Stimulated activated CD4-positive, alpha-beta T cell treated with anti-CD3 and anti-CD28 coated beads, Interleukin-12 subunit alpha, Interleukin-12 subunit beta, amount 100 ng/mL, for 48 hours (primary cell): ENCODE measurements around the gene LANCL2.
A peak's percentile ranks its signal among the peaks of the same experiment; 100 is the strongest.
"Not testable (repeated sequence)": the region's sequence is repeated elsewhere in the genome, so short reads cannot be mapped to it uniquely, and the experiment has no call there.

Experiments used
- DNase-seq, 3 donors: peaks; one replicate each; pipeline ENCODE4 v3.0.0-alpha.2; 2020; ENCODE audit warnings: low read depth in 2 of 3, low spot score in 1 of 3

The LANCL2 gene, protein sequence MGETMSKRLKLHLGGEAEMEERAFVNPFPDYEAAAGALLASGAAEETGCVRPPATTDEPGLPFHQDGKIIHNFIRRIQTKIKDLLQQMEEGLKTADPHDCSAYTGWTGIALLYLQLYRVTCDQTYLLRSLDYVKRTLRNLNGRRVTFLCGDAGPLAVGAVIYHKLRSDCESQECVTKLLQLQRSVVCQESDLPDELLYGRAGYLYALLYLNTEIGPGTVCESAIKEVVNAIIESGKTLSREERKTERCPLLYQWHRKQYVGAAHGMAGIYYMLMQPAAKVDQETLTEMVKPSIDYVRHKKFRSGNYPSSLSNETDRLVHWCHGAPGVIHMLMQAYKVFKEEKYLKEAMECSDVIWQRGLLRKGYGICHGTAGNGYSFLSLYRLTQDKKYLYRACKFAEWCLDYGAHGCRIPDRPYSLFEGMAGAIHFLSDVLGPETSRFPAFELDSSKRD

DNA sequence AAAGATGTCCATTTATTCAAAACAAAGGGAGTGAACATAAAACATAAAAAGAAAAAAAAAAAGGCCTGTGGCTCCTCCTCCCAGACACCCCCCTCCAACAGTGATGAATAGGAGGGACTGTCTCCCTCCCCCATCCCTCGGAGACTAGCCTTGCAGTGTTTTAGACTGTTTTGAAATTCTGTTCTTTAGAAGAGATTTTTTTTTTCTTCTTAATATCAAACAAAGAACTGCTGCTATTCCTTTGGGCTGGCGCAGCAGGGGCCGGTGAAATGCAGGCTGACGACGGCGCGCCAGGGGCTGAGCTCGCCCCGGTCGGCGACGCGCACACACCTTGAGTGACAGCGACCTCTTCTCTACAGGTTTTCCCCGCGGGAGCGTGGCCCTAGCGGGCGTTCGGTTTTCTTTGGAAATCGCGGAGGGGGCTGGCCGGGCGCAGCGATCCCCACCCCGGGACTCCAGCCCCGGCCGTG, at the start of gene LANCL2:
Gene LANCL2, plus strand, starts transcription at position 133 of the 470 bp plus-strand sequence. CDS start 689 bp downstream, outside the sequence.
- peak in 2 of 3 donors; percentile 42 to 44 for DNase-seq

DNA sequence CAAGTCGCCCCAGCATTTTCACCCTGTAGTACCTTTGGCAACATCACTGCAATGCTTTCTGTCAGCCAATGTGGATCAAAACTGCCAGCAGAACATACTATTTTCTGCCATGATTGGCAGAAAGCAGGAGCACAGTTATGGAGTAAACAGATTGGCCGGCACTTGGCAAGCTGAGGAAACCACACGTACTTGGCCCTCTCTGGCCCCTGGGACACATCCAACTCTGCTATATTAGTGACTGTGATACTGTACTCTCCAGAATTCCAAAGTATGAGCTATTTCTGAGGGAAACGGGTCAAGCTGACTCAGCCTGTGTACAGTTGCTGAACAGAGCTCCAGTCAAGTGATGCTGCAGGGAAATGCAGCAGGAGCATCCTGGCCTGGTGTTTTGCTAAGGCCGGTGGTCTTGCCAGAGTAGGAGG, 39.8 kb upstream of the LANCL2 start:
- no peak for DNase-seq

DNA sequence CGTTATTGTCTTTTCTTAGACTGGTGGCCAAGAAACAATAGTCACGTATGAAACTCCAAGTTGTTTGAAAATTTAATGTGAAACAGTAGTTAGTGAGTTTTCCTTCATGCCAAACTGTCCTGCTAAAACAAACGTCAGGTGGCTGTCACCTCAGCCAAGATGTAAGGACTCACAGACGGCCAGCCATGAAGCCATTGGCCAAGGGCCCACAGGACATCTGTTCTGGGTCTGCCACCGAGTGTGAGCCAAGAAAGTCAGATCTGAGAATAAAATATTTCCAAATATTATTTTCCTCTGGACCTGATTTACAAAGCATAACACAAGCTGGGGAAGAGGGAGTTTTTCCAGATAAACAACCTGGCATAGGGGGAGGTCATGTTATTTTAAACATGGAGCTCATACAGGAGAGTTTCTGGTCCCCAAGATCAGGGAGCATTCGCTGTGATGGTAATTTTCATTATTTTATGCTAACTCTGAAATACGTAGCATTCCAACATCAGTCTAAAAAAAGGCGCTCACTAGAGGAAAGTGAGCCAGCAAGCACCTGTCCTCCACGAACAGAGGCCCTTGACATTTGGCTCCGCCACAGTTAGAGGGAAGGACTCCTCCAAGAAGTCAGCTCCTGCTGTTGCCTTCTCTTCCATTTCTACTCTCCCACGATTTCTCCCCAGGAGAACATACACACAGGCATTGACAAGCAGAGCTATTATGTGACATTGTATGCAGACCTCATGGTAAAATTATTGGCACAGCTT, 38.9 kb upstream of the LANCL2 start:
- DNase-seq, result no peak

DNA sequence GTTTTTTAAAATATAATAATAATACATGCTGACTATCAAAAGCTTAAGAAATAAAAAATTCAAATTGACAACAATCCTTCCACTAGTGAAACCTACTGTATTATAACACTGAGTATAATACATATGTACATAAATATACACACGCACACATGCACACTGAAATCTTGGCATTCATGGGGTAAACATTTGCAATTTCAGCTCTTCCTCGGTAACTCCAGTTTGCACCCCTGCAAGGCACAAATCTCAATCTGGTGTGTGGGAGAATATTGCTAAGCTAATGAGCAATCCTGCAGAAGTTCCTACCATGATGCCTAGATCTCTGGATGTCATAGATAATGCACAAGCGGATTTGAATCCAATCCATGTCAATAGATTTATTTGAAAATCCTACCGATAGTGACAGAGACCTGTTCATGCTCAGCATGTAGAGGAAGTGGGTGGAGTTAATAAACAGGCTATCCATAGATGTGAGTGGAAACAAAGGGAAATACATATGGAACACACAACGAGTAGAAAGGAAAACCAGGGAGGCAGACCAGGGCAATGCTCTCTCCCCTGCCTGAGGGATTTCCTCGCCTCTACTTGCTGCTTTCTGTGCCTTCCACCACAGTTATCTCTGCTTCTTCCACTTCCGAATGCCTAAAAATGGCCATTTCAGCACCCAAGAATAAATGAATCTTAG, 38.1 kb upstream of the LANCL2 start:
- DNase-seq, result no peak

DNA sequence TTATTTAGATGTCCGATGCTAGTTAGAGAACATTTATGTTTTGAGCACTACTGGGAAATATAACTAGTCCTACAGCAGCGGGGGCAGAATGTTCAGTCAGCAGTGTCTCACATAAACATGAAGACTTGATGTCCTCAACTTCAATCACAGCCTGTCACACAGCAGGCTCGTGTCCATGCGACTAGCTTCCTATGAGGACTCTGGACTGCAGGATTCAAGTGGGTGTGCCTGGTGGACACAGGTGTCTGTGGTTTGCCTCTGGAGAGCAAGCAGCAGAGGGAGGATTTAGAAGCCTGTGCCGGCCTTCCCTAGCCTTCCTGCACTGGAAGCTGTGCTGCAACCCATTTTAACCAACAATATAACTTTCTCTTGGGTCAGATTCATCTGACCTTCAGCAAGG, 30.0 kb upstream of the LANCL2 start:
- no peak for DNase-seq

DNA sequence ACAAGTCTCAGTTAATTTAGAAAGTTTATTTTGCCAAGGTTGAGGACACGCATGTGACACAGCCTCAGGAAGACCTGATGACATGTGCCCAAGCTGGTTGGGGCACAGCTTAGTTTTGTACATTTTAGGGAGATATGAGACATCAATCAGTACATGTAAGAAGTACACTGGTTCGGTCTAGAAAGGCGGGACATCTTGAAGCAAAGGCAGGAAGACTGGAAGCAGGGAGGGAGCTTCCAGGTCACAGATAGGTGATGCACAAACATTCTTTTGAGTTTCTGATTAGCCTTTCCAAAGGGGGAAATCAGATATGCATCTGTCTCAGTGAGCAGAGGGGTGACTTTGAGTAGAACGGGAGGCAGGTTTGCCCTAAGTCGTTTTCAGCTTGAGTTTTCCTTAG, 29.4 kb upstream of the LANCL2 start:
- DNase-seq, result no peak

DNA sequence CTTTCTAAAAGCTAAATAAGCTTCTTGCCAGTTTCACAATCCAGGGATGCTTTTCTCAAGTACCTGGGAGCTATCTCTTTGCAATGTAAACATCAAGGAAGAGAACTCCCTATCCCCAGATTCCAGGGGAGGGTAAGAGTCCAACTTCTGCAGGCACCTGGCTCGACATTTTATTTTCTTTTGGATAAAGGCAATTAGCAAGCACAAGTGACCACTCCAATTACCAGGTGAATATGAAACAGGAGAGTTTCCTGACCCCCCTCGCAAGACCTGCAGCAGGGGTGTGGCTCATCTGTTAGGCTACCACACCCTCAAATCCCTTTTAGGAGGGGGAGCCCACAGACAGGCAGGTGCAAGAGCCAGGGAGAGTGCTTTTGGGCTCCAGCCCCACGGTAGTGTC, 28.6 kb upstream of the LANCL2 start:
- no peak for DNase-seq

DNA sequence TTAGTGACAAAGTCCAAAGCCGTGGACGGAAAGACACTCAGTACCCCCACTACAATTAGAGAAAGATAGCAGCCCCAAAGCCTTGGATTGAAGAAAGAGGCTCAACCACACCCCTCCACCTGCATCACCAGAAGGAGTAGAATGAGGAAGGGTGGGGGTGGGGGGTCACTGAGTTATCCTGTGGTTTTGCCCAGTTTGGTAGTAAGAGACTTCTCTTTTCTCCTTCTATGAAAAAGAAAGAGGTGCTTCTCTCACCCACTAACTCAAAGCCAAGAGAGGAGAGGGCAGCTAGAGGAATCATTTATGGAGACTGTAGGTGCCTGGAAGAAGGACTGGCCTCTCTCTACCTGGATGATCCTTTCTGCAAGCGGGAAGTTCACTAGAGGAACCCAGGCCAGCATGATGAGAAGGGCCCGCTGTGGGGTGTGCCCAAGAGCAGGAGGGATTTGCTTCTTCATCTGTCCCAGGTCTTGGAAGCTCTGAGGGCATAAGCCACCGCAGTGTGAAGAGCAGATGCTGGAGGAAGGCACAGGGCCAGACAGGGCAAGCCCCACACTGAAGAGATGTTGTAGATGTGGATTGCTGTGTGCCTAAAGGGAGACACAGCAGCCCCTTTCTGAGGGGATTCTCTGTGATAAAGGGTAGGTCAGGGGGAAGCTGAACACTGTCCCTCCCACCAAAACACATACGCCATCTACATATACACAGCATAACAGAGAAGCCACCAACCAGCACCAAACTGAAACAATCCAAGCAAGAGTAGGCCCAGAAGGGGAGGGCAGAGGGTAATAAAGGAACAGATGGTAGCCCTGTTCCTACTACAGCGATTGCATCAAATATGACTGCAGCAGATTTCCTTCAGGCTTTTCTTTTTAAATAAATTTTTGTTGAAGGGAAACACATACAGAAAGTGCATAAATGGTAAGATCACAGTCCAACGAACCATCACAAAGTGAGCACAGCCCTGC, 25.8 kb upstream of the LANCL2 start:
- DNase-seq, result no peak

DNA sequence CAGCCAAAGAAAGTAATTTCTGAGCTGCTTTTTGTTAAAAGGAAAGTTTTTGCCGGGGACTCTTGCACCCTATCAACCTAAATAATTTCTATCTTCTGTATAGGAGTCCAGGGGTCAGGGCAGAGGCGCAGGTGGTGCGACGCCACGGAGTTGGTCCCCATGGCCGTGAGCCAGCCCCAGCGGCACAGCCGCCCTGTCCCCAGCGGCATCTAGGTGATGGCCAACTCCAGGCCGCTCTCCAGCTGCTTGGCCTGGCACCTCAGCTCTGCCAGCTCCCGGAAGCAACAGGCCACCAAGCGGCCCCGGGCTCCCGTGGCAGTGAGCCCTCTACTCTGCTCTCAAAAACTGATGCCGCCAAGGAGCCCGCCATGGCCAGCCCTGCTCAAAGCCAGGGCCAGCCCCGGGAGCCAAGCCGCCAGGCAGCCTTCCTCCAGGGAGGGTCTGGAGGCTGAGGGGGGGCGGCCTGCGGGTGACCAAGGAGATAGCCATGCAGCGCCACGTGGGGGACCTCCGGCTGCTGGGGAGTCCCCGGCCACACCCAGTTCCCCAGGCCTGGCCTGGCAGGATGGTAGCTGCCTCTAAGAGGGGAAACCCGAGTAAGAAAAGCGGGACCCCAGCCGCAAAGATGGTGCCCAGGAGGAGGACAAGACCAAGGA, 22.8 kb upstream of the LANCL2 start:
- no peak for DNase-seq

DNA sequence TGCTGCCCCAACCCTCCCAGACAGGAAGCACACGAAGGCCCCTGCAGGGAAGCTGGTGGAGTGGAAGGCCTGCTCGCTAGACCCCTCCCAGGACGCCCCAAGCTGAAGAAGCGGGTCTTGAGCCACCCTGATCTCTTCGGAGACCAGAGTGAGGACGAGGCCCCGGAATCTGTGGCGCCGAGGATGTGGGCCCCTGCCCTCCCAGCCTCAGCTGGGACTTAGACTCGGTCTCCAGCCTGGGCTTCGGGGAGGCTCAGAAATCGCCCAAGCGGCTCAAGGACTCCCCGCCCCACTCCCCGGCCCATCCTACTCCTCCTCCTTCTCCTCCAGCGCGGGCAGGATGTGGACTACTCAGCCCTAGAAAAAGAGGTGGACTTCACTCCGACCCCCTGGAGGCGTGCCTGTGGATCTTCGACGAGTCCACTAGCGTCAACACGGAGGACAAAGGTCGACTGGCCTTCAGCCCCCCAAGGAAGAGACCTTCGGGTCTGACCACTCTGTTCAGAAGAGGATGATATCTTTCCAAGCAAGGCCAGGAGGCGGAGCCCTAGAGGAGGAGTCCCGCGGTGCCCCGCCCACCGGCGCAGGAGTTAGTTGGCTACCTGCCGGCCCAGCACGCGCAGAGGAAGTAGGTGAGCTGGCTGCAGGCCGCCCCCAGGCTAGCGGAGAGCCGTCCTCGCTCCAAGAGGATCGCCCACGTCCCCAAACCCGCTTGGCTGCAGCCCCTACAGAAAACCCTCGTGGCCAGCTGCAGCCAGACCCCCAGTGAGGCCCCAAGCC, 21.9 kb upstream of the LANCL2 start:
- no peak for DNase-seq

DNA sequence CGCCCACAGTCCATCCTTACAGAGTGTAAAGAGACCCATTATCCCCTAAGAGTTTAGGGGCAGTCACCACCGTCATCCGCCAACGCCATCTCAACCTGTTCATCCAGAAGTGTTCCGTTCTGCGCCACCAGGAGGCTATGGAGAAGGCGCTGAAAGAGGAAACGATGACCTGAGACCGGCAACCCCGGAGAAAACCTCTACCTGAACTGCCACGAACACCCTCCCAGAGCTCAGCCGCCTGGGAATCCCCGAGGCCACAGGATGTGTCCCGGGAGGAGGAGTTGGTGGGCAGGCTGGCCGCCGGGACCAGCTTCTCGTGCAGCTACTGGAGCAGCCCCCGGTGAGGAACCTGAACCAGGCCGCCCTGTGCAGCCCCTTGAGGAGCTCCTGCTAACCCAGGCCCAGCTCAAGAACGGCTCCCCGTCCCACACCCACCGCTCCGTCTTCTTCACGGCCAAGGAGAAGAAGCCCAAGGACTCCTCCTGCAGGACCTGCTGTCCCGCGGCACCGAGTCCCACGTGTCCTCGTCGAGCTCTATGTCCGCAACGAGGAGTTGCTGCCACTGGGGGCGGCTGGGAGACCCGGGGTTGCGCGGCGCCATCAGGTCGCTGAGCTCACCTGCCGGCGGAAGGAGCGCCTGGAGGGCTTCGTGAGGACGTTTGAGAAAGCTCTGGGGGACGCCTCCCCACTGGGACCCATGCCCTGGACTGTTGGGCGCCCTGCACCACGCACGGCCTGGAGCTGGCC, 21.1 kb upstream of the LANCL2 start:
- DNase-seq, result no peak

DNA sequence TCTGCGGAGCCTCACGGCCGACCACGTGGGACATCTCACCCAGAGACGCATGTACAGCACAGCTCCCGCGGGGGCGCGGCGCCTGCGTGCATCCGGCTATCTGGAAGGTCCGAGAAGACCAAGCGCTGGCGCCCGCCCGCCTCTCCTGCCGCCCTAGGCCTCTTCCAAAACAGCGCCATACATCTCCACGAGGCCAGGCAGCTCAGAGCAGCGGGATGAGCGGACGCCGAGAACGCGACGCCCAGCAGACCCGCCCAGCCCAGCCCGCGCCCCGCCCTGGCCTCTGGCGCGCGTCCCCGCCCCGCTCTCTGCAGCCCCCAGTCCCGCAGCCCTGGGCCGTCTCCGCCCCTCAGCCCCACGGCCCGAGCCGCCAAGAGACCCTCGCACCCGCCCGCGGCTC, 20.3 kb upstream of the LANCL2 start:
- no peak for DNase-seq

DNA sequence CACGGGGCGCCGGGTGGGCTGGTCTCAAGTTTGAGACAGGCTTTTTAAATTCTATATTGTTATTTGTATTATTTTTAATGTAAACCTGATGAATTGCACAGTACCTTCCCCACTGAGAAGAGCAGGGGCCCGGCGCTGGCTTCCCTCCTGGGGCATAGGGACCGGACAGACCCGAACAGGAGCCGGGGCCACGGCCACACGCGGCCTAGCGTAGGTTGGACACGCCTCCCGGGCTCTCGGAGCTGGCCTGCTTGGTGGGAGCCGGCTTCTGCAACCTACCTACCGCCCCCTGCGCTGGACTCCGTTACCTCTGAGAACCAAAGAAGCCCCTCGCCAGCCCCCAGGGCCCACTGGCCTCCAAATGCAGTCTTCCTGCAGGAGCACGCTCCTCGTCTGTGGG, 19.8 kb upstream of the LANCL2 start:
- DNase-seq, result no peak

DNA sequence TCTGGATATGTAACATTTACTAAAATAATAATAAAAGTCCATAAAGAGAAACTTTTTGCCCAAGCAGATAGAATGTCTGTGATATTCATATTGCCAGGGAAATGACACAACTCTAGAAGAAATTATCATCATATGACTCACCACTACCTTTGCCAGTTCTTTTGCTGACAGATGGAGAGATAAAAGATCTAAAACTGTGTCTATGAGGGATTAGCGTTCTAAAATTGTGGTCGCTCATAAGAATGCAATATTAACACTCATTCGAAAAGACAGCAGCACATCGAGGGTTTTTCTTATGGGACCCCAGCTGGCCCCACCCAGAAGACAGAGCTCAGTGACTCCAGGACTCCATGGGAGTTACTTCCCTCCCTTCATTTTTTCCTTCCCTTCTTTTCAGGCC, 16.6 kb upstream of the LANCL2 start:
- DNase-seq, result no peak

DNA sequence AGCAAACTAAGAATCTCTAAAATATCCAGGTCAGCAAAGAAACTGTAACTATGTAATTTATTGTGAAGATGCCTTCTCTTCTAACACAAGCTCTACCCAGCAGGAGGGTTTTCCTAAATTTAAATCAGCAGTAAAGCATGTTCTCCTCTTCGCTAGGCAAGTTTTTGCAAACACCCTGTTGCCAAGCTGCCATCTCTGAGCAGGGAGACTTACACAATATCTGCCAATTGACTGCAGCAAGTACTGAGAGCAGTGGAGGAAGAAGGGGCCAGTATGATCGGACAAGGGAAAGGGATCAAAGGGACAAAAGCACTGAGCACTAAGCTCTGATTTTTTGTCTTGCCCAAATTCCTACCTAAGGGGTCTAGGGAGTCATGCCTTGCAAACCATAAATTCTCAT, 16.0 kb upstream of the LANCL2 start:
- DNase-seq, result no peak

DNA sequence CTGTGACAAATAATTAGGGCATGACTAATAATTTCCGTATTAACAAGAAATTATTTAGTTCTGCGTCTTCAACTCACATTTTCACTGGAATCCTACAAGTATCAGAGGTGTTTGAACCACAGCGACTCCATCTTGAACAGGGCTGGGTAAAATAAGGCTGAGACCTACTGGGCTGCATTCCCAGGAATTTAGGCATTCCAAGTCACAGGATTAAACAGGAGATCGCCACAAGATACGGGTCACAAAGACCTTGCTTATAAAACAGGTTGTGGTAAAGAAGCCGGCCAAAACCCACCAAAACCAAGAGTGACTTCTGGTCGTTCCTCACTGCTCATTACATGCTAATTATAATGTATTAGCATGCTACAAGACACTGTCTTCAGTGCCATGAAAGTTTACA, 14.9 kb upstream of the LANCL2 start:
- DNase-seq, result no peak

DNA sequence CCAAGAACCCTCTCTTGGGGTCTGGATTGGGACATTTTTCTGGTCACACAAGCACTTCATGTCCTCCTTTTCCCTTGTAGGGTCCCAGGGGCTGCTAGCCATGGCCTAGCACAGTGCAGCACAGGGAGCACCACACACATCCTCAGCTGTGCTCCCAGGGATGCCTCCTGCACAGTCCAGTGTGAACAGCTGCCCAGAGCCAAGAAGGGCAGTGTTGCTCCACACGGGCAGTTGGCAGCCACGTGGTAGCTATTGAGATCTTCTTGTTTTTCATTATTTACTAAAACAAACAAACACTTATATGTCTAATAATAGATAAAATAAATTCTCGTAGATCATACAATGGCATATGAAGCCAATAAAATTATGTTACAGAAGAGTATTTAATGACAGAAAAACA, 13.9 kb upstream of the LANCL2 start:
- DNase-seq, result no peak

DNA sequence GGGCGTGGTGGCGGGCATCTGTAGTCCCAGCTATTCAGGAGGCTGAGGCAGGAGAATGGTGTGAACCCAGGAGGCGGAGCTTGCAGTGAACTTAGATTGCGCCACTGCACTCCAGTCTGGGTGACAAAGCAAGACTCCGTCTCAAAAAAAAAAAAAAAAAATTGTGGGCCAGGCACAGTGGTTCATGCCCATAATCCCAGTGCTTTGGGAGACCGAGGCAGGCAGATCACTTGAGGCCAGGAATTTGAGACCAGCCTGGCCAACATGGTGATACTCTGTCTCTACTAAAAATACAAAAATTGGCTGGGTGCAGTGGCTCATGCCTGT, 12.2 kb upstream of the LANCL2 start:
- DNase-seq, result not testable (repeated sequence)

DNA sequence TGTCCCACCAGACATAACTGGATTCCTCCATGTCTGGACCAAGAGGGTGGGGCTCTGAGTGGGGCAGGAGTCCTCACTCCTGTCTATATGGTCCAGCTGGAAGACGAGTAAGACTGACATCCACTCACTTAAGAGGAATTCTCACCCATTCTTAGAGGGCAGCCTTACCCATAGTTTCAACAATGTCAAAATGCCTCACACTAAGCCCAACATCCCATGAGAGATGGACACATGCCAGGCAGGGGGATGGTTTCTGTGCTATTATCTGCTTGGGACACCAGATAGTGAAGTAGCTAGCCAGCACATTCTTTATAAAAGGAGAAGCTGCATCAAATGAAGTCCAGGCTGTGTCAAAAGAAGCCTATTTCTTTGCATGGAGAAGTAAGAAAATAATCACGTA, 4.7 kb upstream of the LANCL2 start:
- DNase-seq, result no peak
